Measurements from ENCODE around the gene NR3C1.

Gene NR3C1

DNA sequence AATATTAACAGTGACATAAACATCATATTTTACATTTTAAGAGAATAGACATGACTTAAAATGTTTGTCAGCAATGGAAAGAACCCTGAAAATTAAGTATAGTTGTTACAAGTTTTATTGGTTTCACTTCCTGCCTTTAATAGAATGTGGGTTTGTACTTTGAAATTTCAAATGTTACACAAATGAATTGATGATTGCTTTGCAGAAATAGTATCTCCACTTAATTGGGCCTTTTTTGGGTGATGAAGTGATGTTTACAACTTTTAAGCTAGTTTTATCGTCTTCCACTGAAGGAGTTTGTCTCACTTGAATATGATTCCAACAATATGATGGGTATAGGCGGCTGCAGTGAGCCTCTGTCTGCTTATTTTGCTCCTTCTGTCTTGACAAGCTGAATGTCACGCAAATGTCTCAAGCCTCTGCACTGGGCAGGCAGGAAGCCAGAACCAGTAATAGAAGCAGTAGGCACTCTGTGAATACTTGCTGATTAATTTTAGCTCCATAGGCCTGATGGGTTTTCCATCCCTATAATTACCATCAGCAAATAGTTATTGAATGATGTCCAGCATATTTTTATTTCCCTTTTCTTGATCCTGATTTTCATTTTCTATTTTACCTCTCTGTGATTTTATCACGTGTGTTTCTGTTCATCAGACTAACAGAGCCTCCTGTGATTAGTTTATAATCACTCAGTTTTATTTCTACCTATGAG, 10.6 kb upstream of the NR3C1 start:
- Histone ChIP-seq H3K36me3 (ENCODE audit: insufficient read depth, low read length) (no peaks in the 10 kb centered on the region), H3K4me3 (ENCODE audit: low read length) (no peak overlapping the region), H3K9me3 (ENCODE audit: low read length) (no peaks in the 10 kb centered on the region), H3K27me3 (ENCODE audit: insufficient read depth, low read length) (no peaks in the 10 kb centered on the region), H3K4me1 (ENCODE audit: insufficient read depth, low read length) (no peaks in the 10 kb centered on the region), H2AFZ (ENCODE audit: low read depth, low read length) (no peak overlapping the region)

DNA sequence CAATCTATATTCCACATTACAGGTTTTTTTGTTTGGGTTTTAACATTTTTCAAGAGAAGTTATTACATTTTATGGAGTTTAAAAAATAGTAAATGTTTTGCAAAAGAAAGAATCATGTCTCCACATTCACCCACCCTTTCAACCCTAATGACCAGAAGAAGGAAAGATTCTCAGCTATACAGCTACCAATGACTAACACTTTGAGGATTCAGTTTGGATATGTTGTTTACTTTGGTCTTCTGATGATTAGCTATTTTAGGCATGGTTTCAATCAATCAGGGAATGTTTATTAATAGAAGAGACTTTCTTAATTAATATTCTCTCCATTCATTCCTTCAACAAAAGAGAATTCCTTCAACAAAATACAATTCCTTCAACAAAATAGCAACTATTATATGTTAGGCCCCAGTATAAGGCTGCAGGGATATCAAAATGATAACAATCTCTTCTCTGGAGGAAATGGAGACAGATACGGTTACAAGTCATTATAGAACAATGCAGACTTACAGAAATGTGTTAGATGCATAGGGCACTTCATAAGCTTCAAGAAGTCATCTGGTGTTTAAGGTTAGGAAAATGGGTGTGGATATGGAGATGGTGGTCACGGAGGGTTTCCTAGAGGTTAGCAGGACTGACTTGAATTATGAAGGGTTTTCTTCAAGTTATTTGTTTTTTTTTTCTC, 9.3 kb upstream of the NR3C1 start:
- Histone ChIP-seq H3K36me3 (ENCODE audit: insufficient read depth, low read length) (no peaks in the 10 kb centered on the region), H3K4me3 (ENCODE audit: low read length) (no peak overlapping the region), H3K27me3 (ENCODE audit: insufficient read depth, low read length) (no peaks in the 10 kb centered on the region), H3K4me1 (ENCODE audit: insufficient read depth, low read length) (no peaks in the 10 kb centered on the region), H3K9me3 (ENCODE audit: low read length) (no peaks in the 10 kb centered on the region), H2AFZ (ENCODE audit: low read depth, low read length) (no peak overlapping the region)

DNA sequence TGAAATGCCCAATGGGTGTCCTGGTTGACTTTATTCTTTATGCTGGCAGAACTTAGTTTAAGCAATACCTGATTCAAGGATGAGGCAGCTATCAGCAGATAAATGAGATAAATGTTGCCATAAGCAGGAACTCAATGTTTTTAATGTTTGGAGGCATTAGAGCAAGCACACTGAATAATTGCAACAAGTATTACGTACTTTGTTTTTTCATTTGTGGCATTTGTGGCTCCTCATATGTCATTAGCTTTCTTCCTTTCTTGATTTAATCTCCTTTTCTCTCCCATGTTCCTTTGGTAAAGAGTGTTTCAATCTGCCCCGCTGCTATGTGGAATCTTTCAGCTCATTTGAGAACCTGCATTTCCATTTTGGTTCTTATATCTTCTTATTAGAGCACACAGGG, 6.4 kb upstream of the NR3C1 start:
- no peak overlapping the region for H2AFZ ChIP-seq (ENCODE audit: low read depth, low read length)
- H3K4me1 ChIP-seq (ENCODE audit: insufficient read depth, low read length): peaks cover 2% of the 10 kb centered on the region
- no peaks in the 10 kb centered on the region for H3K27me3 ChIP-seq (ENCODE audit: insufficient read depth, low read length)
- H3K4me3 ChIP-seq (ENCODE audit: low read length): no peak overlapping the region
- no peaks in the 10 kb centered on the region for H3K36me3 ChIP-seq (ENCODE audit: insufficient read depth, low read length)
- H3K9me3 ChIP-seq (ENCODE audit: low read length): no peaks in the 10 kb centered on the region

GRCh38 chr5:143406408-143406807, 2.9 kb upstream of the NR3C1 start:
- H3K36me3 ChIP-seq (ENCODE audit: insufficient read depth, low read length): no peaks in the 10 kb centered on the region
- no peak overlapping the region for H2AFZ ChIP-seq (ENCODE audit: low read depth, low read length)
- H3K4me1 ChIP-seq (ENCODE audit: insufficient read depth, low read length): peaks cover 7% of the 10 kb centered on the region
- H3K27me3 ChIP-seq (ENCODE audit: insufficient read depth, low read length): peaks cover 6% of the 10 kb centered on the region
- no peaks in the 10 kb centered on the region for H3K9me3 ChIP-seq (ENCODE audit: low read length)
- H3K4me3 ChIP-seq (ENCODE audit: low read length): no peak overlapping the region

DNA sequence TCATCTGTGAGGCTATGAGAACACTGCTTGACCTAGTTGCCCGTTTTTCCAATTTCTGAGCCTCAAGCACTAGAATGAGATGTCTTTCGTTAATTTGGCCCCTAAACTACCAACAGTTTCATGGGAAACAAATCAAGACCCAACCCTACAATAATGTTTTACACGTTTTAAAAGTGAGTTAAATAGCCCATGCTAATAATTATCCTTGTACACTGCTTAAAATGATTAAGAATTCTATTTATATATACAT, 2.3 kb upstream of the NR3C1 start:
- H3K36me3 ChIP-seq (ENCODE audit: insufficient read depth, low read length): no peaks in the 10 kb centered on the region
- H2AFZ ChIP-seq (ENCODE audit: low read depth, low read length): peak overlapping the region; percentile 98
- no peaks in the 10 kb centered on the region for H3K9me3 ChIP-seq (ENCODE audit: low read length)
- peaks cover 13% of the 10 kb centered on the region for H3K4me1 ChIP-seq (ENCODE audit: insufficient read depth, low read length)
- peak overlapping the region; percentile 88 for H3K4me3 ChIP-seq (ENCODE audit: low read length)
- H3K27me3 ChIP-seq (ENCODE audit: insufficient read depth, low read length): peaks cover 6% of the 10 kb centered on the region

DNA sequence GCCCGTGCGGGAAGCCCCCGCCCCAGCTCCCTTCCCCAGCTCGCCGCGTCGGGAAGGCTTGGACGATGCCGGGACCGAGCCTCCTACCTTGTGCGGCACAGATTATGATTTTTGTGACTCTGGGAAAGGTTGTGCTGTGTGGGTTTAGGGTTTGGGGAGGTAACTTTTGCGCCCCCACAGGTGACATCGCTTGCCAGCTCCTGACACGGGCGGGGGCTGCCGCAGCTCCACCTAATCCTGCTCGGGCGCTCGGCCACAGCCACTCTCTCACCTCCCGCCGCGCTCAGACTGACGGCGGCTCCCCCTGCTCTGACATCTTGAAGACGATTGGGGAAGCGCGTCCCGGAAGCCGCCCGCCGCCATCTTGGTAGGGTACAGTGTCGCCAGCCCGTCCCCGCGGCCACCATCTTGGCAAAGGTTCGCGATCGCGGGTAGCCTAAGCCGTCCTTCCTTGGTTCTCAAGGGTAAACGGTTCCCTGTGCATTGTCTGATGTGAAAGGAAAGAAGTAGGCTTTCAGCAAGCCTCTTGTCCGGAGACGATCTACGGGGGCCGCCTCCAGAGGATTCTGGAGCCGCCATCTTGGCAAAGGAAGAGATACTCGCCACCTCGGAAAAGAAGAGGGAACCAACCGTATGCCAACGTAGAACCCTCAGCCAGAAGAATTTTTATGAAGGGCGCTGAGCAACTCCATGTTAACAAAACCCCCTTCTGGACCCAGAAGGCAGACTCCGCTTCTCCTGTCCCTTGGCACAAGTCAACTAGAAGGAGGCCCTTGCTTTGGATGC, 1.8 kb upstream of the NR3C1 start:
- H3K27me3 ChIP-seq (ENCODE audit: insufficient read depth, low read length): peaks cover 6% of the 10 kb centered on the region
- peak overlapping the region; percentile 98 for H2AFZ ChIP-seq (ENCODE audit: low read depth, low read length)

DNA sequence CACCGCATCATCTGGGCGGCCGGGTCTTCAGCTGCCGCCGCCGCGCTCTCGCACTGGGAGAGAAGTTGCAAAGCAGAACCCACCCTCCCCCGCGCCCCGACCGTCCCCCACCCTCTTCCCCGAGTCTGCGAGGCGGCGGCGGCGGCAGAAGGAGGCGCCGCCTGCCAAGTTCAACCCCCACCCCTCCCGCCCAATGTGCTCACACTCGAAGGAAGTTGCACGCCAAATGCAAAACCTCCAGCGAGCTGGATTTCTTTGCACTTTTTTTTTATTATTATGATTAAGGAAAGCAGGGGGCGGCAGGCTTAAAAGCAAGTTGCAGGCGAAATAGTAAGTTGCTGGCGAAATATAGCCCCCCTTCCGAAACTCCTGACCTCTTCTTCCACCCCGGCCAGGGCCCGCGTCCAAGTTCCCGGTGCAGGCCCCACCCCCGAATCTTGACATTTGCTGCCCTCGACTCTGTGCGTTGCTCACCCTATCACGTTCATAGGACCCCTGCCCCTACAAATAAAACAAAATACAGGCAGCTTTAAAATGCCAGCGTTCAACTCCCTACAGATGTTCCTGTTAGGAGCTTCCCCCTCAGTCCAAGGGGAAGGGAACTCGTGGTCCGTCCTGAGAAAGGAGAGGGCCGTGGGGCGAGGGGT, 1.1 kb upstream of the NR3C1 start:
- H3K9me3 ChIP-seq (ENCODE audit: low read length): no peaks in the 10 kb centered on the region
- peak overlapping the region; percentile 98 for H2AFZ ChIP-seq (ENCODE audit: low read depth, low read length)
- H3K36me3 ChIP-seq (ENCODE audit: insufficient read depth, low read length): no peaks in the 10 kb centered on the region
- peak overlapping the region; percentile 88 for H3K4me3 ChIP-seq (ENCODE audit: low read length)
- H3K27me3 ChIP-seq (ENCODE audit: insufficient read depth, low read length): peaks cover 6% of the 10 kb centered on the region
- H3K4me1 ChIP-seq (ENCODE audit: insufficient read depth, low read length): peaks cover 18% of the 10 kb centered on the region

More for the DNA sequence above, 1.8 kb upstream of the NR3C1 start:
- Histone ChIP-seq H3K9me3 (ENCODE audit: low read length) (no peaks in the 10 kb centered on the region), H3K36me3 (ENCODE audit: insufficient read depth, low read length) (no peaks in the 10 kb centered on the region), H3K4me3 (ENCODE audit: low read length) (peak overlapping the region; percentile 88), H3K4me1 (ENCODE audit: insufficient read depth, low read length) (peaks cover 17% of the 10 kb centered on the region)

DNA sequence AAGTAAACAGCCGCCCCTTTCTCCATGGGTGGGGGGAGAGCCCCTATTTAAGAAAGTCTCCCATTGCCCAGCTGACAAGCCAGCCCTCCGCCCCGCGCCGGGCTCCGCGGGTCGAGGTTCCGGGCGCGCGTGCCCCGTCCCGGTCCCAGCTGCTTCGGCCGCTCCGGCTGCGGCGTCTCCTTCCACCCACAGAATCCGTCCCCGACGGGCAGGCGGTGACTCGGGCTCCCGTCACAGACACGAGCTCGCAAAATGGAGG, 223 bp downstream of the NR3C1 start:
- H3K27me3 ChIP-seq (ENCODE audit: insufficient read depth, low read length): peaks cover 6% of the 10 kb centered on the region
- peak overlapping the region; percentile 94 for H2AFZ ChIP-seq (ENCODE audit: low read depth, low read length)

GRCh38 chr5:143402553-143403333, 743 bp downstream of the NR3C1 start:
- Histone ChIP-seq H3K9me3 (ENCODE audit: low read length) (no peaks in the 10 kb centered on the region), H3K27me3 (ENCODE audit: insufficient read depth, low read length) (peaks cover 6% of the 10 kb centered on the region), H3K4me3 (ENCODE audit: low read length) (peak overlapping the region; percentile 88), H2AFZ (ENCODE audit: low read depth, low read length) (peak overlapping the region; percentile 94), H3K36me3 (ENCODE audit: insufficient read depth, low read length) (no peaks in the 10 kb centered on the region), H3K4me1 (ENCODE audit: insufficient read depth, low read length) (peaks cover 18% of the 10 kb centered on the region)

More for the DNA sequence above, 223 bp downstream of the NR3C1 start:
- H3K4me1 ChIP-seq (ENCODE audit: insufficient read depth, low read length): peaks cover 18% of the 10 kb centered on the region
- no peaks in the 10 kb centered on the region for H3K36me3 ChIP-seq (ENCODE audit: insufficient read depth, low read length)
- H3K9me3 ChIP-seq (ENCODE audit: low read length): no peaks in the 10 kb centered on the region
- peak overlapping the region; percentile 88 for H3K4me3 ChIP-seq (ENCODE audit: low read length)

GRCh38 chr5:143402017-143402552, 1.4 kb downstream of the NR3C1 start:
- H3K4me1 ChIP-seq (ENCODE audit: insufficient read depth, low read length): peaks cover 18% of the 10 kb centered on the region
- peaks cover 6% of the 10 kb centered on the region for H3K27me3 ChIP-seq (ENCODE audit: insufficient read depth, low read length)

DNA sequence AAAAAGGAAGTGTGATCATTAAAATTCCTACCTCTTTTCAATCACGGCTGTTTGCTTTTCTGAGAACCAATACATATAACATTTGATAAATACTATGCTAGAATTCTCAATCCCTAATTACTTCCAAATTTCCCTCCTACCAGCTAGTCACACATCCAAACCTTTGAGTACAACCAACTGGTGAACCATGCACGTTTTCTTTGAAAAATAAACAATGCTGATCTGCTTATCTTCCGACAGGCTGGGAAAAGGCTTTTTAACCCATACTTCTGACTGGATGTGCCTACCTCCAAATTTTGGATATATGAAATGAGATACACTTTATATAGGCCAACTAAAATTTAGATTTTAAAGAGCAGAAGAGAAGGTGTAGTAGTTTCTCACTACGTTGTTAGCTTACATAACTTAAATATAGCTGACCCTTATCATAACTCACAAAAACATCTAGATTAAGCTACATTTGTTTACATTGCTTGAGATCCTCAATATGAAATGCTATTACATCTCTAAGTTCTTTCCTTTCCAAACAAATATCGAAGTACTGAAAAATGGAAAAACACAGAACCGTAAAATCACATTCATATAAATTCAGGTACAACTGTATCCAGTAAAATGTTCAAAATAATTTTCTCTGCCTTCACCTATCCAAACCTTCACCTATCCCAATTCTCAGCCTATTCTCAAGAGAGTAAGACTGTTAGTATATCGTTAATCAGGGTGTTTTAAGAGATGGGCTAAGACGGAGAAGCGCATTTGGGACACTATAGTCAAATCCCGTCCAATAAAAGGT, 2.1 kb downstream of the NR3C1 start:
- no peak overlapping the region for H2AFZ ChIP-seq (ENCODE audit: low read depth, low read length)
- H3K4me1 ChIP-seq (ENCODE audit: insufficient read depth, low read length): peaks cover 18% of the 10 kb centered on the region
- peaks cover 6% of the 10 kb centered on the region for H3K27me3 ChIP-seq (ENCODE audit: insufficient read depth, low read length)
- H3K4me3 ChIP-seq (ENCODE audit: low read length): no peak overlapping the region
- H3K36me3 ChIP-seq (ENCODE audit: insufficient read depth, low read length): no peaks in the 10 kb centered on the region
- H3K9me3 ChIP-seq (ENCODE audit: low read length): no peaks in the 10 kb centered on the region

More at GRCh38 chr5:143402017-143402552, 1.4 kb downstream of the NR3C1 start:
- Histone ChIP-seq H3K36me3 (ENCODE audit: insufficient read depth, low read length) (no peaks in the 10 kb centered on the region), H3K9me3 (ENCODE audit: low read length) (no peaks in the 10 kb centered on the region), H3K4me3 (ENCODE audit: low read length) (peak overlapping the region; percentile 88), H2AFZ (ENCODE audit: low read depth, low read length) (peak overlapping the region; percentile 94)

All from neuron (in vitro differentiated cells).